ENCODE data around the gene MS4A14. TPM values are rescaled to one million over a fixed set of nuclear protein-coding genes. Genes with fewer than 3 reads are reported as not detected.
A peak's percentile ranks its signal among the peaks of the same experiment; 100 is the strongest.
"Not testable (repeated sequence)": the region's sequence is repeated elsewhere in the genome, so short reads cannot be mapped to it uniquely, and the experiment has no call there.

The MS4A14 gene
- total RNA-seq, 1 donor from 2014 or later: not detected

DNA sequence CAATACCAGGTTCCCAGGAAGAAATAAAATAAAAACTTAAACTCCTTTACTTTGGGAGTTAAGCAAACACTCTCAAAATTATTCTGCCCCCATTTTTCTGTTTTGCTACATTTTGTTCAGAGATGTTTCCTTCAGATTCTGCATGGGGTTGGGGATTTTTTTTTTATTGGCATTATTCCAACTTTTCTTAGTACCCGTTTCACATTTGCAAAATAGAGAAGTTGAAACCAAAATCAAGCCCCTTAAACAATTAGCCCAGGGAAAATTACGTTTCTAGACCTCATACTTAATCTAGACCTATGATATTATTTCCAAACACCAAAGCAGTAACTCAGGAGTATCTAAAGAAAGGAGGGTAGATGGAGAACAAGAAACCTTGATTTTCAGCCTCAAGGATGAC, 38.5 kb upstream of the MS4A14 start:
- no peak for DNase-seq (ENCODE audit: low spot score)
- H3K36me3 Mint-ChIP-seq (ENCODE audit: low read depth, unreplicated experiment): peaks cover 4% of the 10 kb centered on the region
- no peaks in the 10 kb centered on the region for H3K27me3 Mint-ChIP-seq (ENCODE audit: unreplicated experiment)
- H3K4me3 Mint-ChIP-seq (ENCODE audit: unreplicated experiment): no peak overlapping the region
- no peaks in the 10 kb centered on the region for H3K9me3 Mint-ChIP-seq (ENCODE audit: unreplicated experiment)
- H3K4me1 Mint-ChIP-seq (ENCODE audit: unreplicated experiment): no peaks in the 10 kb centered on the region
- TF ChIP-seq, protein P1, sequence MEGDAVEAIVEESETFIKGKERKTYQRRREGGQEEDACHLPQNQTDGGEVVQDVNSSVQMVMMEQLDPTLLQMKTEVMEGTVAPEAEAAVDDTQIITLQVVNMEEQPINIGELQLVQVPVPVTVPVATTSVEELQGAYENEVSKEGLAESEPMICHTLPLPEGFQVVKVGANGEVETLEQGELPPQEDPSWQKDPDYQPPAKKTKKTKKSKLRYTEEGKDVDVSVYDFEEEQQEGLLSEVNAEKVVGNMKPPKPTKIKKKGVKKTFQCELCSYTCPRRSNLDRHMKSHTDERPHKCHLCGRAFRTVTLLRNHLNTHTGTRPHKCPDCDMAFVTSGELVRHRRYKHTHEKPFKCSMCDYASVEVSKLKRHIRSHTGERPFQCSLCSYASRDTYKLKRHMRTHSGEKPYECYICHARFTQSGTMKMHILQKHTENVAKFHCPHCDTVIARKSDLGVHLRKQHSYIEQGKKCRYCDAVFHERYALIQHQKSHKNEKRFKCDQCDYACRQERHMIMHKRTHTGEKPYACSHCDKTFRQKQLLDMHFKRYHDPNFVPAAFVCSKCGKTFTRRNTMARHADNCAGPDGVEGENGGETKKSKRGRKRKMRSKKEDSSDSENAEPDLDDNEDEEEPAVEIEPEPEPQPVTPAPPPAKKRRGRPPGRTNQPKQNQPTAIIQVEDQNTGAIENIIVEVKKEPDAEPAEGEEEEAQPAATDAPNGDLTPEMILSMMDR (IDR thresholded peaks at IDR 0.05; ENCODE audit: unreplicated experiment): no peak
- H3K27ac Mint-ChIP-seq (ENCODE audit: unreplicated experiment): no peak overlapping the region

DNA sequence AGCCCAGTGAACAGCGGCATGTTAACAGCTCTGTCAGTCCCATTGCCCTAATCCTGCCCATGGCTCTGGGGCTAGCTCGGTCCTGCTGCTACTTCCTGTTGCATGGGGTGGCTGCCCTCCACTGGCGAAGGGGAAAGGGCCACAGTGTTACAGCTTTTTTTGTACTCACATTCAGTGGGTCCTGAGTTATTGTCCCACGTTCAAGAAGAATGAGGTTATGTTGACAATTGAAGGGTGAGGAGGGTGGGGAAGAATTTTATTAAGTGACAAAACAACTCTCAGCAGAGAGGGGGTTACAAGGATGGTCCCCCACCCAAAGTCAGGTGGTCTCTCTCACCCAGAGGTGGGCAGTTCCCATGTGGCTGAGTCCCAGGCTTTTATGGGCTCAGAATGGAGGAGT, 35.6 kb upstream of the MS4A14 start:
- no peak for DNase-seq (ENCODE audit: low spot score)
- Mint-ChIP-seq H3K27me3 (ENCODE audit: unreplicated experiment) (peaks cover 2% of the 10 kb centered on the region), H3K4me1 (ENCODE audit: unreplicated experiment) (peaks cover 3% of the 10 kb centered on the region), H3K36me3 (ENCODE audit: low read depth, unreplicated experiment) (peaks cover 4% of the 10 kb centered on the region), H3K4me3 (ENCODE audit: unreplicated experiment) (no peak overlapping the region), H3K27ac (ENCODE audit: unreplicated experiment) (no peak overlapping the region), H3K9me3 (ENCODE audit: unreplicated experiment) (no peaks in the 10 kb centered on the region)
- TF ChIP-seq, protein P1 (IDR thresholded peaks at IDR 0.05; ENCODE audit: unreplicated experiment): no peak

DNA sequence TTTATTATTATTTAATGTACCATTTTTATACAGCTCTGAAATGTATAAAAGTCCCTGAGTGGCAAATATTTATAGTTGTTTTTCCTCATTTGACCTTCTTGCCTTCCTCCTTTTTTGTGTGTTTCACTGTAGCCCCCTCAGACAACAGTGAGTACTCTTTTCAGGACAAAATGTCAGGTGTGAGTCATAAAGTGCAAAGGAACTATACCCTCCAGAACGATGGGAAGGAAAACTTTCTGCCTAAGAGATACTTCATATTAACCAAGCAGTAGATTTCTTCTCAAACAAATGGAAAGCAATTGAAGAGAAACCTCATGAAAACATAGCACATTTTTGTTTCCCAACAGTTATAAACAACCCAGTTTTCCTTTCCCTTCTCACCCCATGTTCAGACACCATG, 34.0 kb upstream of the MS4A14 start:
- peaks cover 4% of the 10 kb centered on the region for H3K36me3 Mint-ChIP-seq (ENCODE audit: low read depth, unreplicated experiment)
- H3K9me3 Mint-ChIP-seq (ENCODE audit: unreplicated experiment): no peaks in the 10 kb centered on the region
- no peak overlapping the region for H3K4me3 Mint-ChIP-seq (ENCODE audit: unreplicated experiment)

DNA sequence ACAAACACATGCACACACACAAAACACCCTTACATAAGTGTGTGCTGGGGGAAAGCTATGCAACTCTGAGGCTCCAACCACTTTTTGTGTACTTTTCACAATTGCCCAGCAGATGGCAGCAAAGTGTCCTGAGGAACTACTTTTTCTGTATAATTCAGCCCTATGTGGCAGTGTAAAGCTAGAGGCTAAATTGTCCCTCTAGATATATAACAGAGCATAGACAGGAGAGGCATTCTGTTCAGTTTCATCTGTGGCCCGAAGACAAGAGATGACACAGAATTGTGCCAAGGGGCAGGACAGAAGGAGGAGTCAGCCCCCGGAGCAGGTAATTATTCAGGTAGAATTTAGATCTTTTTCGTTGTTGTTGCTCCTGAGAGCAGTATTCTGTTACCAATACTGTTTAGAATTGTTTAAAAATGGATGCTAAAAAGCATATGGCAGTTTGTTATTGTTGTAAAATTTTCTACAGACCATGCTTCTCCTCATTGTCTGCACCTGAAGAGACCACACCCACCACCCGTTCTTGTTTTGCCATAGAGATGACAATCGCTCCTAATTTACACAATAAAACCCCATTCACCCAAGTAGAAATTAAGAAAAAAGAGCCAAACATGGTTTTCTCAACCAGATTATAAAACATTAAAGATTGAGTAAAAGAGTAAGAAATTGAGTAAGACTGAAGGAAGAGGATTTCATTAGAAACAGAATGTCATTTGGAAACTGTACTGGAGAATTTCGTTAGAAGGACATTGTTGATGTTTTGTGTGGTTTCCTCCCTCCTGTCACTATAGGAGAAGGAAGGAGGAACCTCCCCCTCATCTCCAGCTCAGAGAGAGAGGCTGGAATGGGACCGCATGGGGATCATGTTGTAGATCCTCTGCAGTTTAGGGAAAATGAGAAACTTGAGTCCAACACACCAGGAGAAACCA, 32.5 kb upstream of the MS4A14 start:
- no peak overlapping the region for H3K4me3 Mint-ChIP-seq (ENCODE audit: unreplicated experiment)
- H3K36me3 Mint-ChIP-seq (ENCODE audit: low read depth, unreplicated experiment): peaks cover 4% of the 10 kb centered on the region
- H3K27ac Mint-ChIP-seq (ENCODE audit: unreplicated experiment): no peak overlapping the region
- no peaks in the 10 kb centered on the region for H3K9me3 Mint-ChIP-seq (ENCODE audit: unreplicated experiment)
- TF ChIP-seq, protein P1 (IDR thresholded peaks at IDR 0.05; ENCODE audit: unreplicated experiment): peak; percentile 88
- peak; percentile 72 for DNase-seq (ENCODE audit: low spot score)
- H3K4me1 Mint-ChIP-seq (ENCODE audit: unreplicated experiment): peaks cover 3% of the 10 kb centered on the region
- H3K27me3 Mint-ChIP-seq (ENCODE audit: unreplicated experiment): peaks cover 2% of the 10 kb centered on the region

More for the DNA sequence above, 34.0 kb upstream of the MS4A14 start:
- H3K27ac Mint-ChIP-seq (ENCODE audit: unreplicated experiment): no peak overlapping the region
- H3K4me1 Mint-ChIP-seq (ENCODE audit: unreplicated experiment): peaks cover 3% of the 10 kb centered on the region
- TF ChIP-seq, protein P1 (IDR thresholded peaks at IDR 0.05; ENCODE audit: unreplicated experiment): no peak
- H3K27me3 Mint-ChIP-seq (ENCODE audit: unreplicated experiment): peaks cover 2% of the 10 kb centered on the region
- DNase-seq (ENCODE audit: low spot score): no peak

DNA sequence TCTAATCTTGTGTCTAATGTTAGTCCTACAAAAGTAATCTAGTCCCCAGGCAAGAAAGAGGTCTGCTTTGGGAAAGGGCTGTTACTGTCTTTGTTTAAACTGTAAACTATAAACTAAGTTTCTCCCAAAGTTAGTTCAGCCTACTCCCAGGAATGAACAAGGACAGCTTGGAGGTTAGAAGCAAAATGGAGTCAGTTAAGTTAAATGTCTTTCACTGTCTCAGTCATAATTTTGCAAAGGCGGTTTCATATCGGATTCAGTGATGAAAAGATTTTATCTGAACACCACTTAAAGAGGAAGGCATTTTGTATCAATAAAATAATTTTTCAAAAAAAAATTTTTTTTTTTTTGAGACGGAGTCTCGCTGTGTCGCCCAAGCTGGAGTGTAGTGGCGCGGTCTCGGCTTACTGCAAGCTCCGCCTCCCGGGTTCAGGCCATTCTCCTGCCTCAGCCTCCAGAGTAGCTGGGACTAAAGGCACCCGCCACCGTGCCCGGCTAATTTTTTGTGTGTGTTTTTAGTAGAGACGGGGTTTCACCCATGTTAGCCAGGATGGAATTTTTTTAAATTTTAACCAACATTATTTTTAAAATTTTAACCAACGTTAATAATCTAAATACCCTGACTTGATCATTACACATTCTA, 29.9 kb upstream of the MS4A14 start:
- not testable (repeated sequence) for DNase-seq (ENCODE audit: low spot score); H3K4me3 Mint-ChIP-seq (ENCODE audit: unreplicated experiment); H3K27me3 Mint-ChIP-seq (ENCODE audit: unreplicated experiment); H3K9me3 Mint-ChIP-seq (ENCODE audit: unreplicated experiment); H3K4me1 Mint-ChIP-seq (ENCODE audit: unreplicated experiment); H3K36me3 Mint-ChIP-seq (ENCODE audit: low read depth, unreplicated experiment); H3K27ac Mint-ChIP-seq (ENCODE audit: unreplicated experiment)
